ENCODE measurements around the gene HS6ST2.

DNA sequence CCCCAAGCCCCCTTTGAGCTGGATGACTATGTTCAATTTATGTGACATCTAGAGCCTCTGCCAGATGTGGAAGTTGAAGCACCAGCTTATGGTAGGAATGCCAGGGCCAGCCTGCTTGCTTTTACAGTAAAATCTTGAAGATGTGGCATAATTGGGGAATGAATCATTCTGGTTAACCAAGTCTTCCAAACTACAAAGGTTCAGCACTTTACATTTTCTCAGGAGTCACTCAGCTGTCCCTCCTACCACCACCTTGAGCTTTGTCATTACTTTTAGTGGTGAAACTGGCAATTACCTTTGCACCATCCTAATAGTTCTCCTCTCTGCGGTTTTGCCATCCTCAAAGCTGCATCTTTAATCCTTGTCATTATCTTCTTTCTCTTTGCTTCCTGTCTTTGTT is 172.2 kb downstream of the HS6ST2 start:
- TF ChIP-seq, protein P1, sequence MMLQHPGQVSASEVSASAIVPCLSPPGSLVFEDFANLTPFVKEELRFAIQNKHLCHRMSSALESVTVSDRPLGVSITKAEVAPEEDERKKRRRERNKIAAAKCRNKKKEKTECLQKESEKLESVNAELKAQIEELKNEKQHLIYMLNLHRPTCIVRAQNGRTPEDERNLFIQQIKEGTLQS (IDR thresholded peaks at IDR 0.05) = no peak
- TF ChIP-seq SP1 (IDR thresholded peaks at IDR 0.05) (no peak), RXRA (IDR thresholded peaks at IDR 0.05) (no peak)
- TF ChIP-seq, protein P2, sequence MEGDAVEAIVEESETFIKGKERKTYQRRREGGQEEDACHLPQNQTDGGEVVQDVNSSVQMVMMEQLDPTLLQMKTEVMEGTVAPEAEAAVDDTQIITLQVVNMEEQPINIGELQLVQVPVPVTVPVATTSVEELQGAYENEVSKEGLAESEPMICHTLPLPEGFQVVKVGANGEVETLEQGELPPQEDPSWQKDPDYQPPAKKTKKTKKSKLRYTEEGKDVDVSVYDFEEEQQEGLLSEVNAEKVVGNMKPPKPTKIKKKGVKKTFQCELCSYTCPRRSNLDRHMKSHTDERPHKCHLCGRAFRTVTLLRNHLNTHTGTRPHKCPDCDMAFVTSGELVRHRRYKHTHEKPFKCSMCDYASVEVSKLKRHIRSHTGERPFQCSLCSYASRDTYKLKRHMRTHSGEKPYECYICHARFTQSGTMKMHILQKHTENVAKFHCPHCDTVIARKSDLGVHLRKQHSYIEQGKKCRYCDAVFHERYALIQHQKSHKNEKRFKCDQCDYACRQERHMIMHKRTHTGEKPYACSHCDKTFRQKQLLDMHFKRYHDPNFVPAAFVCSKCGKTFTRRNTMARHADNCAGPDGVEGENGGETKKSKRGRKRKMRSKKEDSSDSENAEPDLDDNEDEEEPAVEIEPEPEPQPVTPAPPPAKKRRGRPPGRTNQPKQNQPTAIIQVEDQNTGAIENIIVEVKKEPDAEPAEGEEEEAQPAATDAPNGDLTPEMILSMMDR (IDR thresholded peaks at IDR 0.05; ENCODE audit: low read depth, low read length, missing input control) = no peak
